ENCODE measurements around the gene ARHGEF7.
A peak's percentile ranks its signal among the peaks of the same experiment; 100 is the strongest.

Gene ARHGEF7

DNA sequence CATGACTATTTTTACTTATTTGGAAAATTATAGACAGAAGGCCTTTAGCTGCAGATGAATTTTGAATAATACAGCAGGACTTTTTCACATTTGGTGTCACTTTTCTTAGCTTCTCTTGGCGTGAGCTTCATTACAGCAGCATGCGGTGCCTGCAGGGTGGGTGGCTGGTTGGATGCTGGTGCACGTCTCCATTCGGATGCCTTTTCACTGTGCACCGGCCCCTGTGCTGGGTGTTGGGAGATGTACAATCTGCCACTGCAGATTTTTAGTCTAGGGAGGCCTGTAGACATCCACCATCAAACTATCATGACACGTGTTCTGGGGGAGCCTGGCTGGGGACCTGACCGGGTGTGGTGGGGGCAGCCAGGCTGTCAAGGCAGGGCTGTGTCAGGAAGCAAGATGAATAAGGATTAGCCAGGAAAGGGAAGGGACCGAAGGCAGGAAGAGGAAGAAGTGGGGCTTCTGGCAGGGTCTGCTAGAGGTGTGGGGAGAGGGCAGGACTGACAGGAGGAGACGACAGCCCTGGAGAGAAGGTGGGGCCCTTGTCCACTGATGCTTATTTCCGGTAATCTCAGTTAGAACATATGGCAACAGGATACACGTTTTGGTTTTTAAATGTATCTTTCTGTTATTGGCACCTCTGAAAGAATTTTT, 88.8 kb downstream of the ARHGEF7 start:
- TF ChIP-seq, protein P1, sequence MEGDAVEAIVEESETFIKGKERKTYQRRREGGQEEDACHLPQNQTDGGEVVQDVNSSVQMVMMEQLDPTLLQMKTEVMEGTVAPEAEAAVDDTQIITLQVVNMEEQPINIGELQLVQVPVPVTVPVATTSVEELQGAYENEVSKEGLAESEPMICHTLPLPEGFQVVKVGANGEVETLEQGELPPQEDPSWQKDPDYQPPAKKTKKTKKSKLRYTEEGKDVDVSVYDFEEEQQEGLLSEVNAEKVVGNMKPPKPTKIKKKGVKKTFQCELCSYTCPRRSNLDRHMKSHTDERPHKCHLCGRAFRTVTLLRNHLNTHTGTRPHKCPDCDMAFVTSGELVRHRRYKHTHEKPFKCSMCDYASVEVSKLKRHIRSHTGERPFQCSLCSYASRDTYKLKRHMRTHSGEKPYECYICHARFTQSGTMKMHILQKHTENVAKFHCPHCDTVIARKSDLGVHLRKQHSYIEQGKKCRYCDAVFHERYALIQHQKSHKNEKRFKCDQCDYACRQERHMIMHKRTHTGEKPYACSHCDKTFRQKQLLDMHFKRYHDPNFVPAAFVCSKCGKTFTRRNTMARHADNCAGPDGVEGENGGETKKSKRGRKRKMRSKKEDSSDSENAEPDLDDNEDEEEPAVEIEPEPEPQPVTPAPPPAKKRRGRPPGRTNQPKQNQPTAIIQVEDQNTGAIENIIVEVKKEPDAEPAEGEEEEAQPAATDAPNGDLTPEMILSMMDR (IDR thresholded peaks at IDR 0.05; ENCODE audit: low read depth, low read length): no peak
- H3K4me3 ChIP-seq (replicated peaks in 1 of 2; ENCODE audit: low read depth in 2 of 2, low read length in 2 of 2): peak overlapping the region; percentile 33 to 55

GRCh38 chr13:111204438-111205177, 89.5 kb downstream of the ARHGEF7 start:
- peak; percentile 76 to 84 for DNase-seq (ENCODE audit: low read depth in 2 of 2)

More for the DNA sequence above, 88.8 kb downstream of the ARHGEF7 start:
- DNase-seq (ENCODE audit: low read depth in 2 of 2): no peak

GRCh38 chr13:111206148-111206547, 91.0 kb downstream of the ARHGEF7 start:
- DNase-seq (ENCODE audit: low read depth in 2 of 2): no peak
- H3K4me3 ChIP-seq (replicated peaks in 1 of 2; ENCODE audit: low read depth in 2 of 2, low read length in 2 of 2): no peak overlapping the region
- TF ChIP-seq, protein P1 (IDR thresholded peaks at IDR 0.05; ENCODE audit: low read depth, low read length): no peak

More at GRCh38 chr13:111204438-111205177, 89.5 kb downstream of the ARHGEF7 start:
- TF ChIP-seq, protein P1 (IDR thresholded peaks at IDR 0.05; ENCODE audit: low read depth, low read length): no peak
- H3K4me3 ChIP-seq (replicated peaks in 1 of 2; ENCODE audit: low read depth in 2 of 2, low read length in 2 of 2): peak overlapping the region; percentile 33 to 55

- H3K4me3 ChIP-seq (replicated peaks in 1 of 2; ENCODE audit: low read depth in 2 of 2, low read length in 2 of 2): no peak overlapping the region
- TF ChIP-seq, protein P1 (IDR thresholded peaks at IDR 0.05; ENCODE audit: low read depth, low read length): no peak
- DNase-seq (ENCODE audit: low read depth in 2 of 2): no peak
Observed at GRCh38 chr13:111209613-111210012, 94.5 kb downstream of the ARHGEF7 start.

- TF ChIP-seq, protein P1 (IDR thresholded peaks at IDR 0.05; ENCODE audit: low read depth, low read length): no peak
- no peak for DNase-seq (ENCODE audit: low read depth in 2 of 2)
- H3K4me3 ChIP-seq (replicated peaks in 1 of 2; ENCODE audit: low read depth in 2 of 2, low read length in 2 of 2): peak overlapping the region in 1 of 2 donors; percentile 22
Observed at GRCh38 chr13:111210091-111210490, 95.0 kb downstream of the ARHGEF7 start.

DNA sequence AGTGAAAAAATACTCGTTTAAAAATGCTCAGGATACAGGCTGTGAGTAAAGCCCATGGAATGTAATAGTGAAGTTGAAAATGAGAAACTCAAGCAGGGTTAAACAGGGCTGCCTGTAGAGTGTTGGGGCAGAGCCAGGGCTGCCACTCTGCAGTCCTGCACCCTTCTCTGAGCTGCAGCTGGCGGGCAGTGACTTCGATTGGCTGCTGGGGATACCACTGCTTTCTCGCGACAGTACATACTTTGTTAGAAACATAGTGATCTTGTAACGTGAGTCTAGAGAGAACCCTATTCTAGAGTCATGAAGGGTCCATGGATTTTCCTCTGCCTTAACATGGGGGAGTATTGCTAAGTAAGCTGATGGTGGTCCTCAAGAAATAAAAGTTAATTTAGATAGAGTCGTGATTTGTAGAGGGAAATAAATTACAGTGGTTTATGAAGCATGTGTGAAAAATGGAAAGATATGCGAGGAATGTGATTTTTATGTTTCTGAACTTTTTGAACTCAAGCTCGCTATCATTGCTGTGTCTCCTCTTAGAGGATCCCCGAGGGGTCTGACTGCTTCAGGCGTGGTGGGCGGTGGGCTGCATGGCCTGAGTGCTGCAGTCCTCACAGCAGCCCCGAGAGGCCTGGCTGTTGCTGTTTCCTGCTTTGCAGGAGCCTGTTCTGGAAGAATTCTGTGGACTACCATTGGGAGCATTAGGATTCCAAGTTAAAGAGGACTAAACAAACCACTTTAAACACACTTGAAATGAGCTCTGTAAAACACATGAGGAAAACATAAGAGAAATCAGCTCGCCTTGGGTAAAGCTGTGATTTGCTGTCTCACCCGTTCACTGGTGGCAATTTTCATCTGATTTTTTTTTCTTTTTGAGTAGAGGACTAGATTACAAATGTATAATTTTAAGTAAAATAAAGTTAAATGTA, 95.7 kb downstream of the ARHGEF7 start:
- peak overlapping the region in 1 of 2 donors; percentile 22 for H3K4me3 ChIP-seq (replicated peaks in 1 of 2; ENCODE audit: low read depth in 2 of 2, low read length in 2 of 2)
- TF ChIP-seq, protein P1 (IDR thresholded peaks at IDR 0.05; ENCODE audit: low read depth, low read length): no peak
- peak; percentile 84 to 88 for DNase-seq (ENCODE audit: low read depth in 2 of 2)
